ENCODE measurements around the gene DNAJB8.

DNAJB8 gene

GRCh38 chr3:128466840-128467541 lies at the start of gene DNAJB8:
Gene DNAJB8, minus strand, starts transcription at chr3:128466890. Its CDS starts 3,645 bp downstream, at chr3:128463245.
- no peak for DNase-seq (ENCODE audit: low spot score)

GRCh38 chr3:128515967-128516366 lies 49.3 kb upstream of the DNAJB8 start:
- DNase-seq (ENCODE audit: low spot score), result no peak

- no peak for DNase-seq (ENCODE audit: low spot score)
These were observed 42.2 kb upstream of the DNAJB8 start for GRCh38 chr3:128508852-128509251.

GRCh38 chr3:128506754-128507153 lies 40.1 kb upstream of the DNAJB8 start:
- no peak for DNase-seq (ENCODE audit: low spot score)

- no peak for DNase-seq (ENCODE audit: low spot score)
These were observed 39.1 kb upstream of the DNAJB8 start for GRCh38 chr3:128505771-128506170.

GRCh38 chr3:128504963-128505730 lies 38.5 kb upstream of the DNAJB8 start:
- DNase-seq (ENCODE audit: low spot score), result no peak

- no peak for DNase-seq (ENCODE audit: low spot score)
These were observed 37.8 kb upstream of the DNAJB8 start for GRCh38 chr3:128504533-128504915.

- DNase-seq (ENCODE audit: low spot score), result no peak
These were observed 37.3 kb upstream of the DNAJB8 start for GRCh38 chr3:128503751-128504532.

- peak; percentile 46 for DNase-seq (ENCODE audit: low spot score)
These were observed 36.5 kb upstream of the DNAJB8 start for GRCh38 chr3:128503164-128503651.

GRCh38 chr3:128502712-128503111 lies 36.0 kb upstream of the DNAJB8 start:
- no peak for DNase-seq (ENCODE audit: low spot score)

GRCh38 chr3:128501431-128501830 lies 34.7 kb upstream of the DNAJB8 start:
- no peak for DNase-seq (ENCODE audit: low spot score)

GRCh38 chr3:128500556-128500955 lies 33.9 kb upstream of the DNAJB8 start:
- no peak for DNase-seq (ENCODE audit: low spot score)

GRCh38 chr3:128499724-128500275 lies 33.1 kb upstream of the DNAJB8 start:
- no peak for DNase-seq (ENCODE audit: low spot score)

GRCh38 chr3:128498901-128499530 lies 32.3 kb upstream of the DNAJB8 start:
- no peak for DNase-seq (ENCODE audit: low spot score)

GRCh38 chr3:128498127-128498626 lies 31.5 kb upstream of the DNAJB8 start:
- DNase-seq (ENCODE audit: low spot score), result no peak

GRCh38 chr3:128497305-128498126 lies 30.8 kb upstream of the DNAJB8 start:
- DNase-seq (ENCODE audit: low spot score), result peak; percentile 66

- no peak for DNase-seq (ENCODE audit: low spot score)
These were observed 30.1 kb upstream of the DNAJB8 start for GRCh38 chr3:128496602-128497304.

GRCh38 chr3:128496019-128496601 lies 29.4 kb upstream of the DNAJB8 start:
- no peak for DNase-seq (ENCODE audit: low spot score)

GRCh38 chr3:128495435-128495970 lies 28.8 kb upstream of the DNAJB8 start:
- DNase-seq (ENCODE audit: low spot score), result no peak

GRCh38 chr3:128494367-128494650 lies 27.6 kb upstream of the DNAJB8 start:
- DNase-seq (ENCODE audit: low spot score), result no peak

Data from SW480 (cell line).